ENCODE measurements around the gene NBEAL2. TPM values are rescaled to one million over a fixed set of nuclear protein-coding genes. Genes with fewer than 3 reads are reported as not detected.

NBEAL2 gene
- total and polyA plus RNA-seq, 2 of the 8 experiments (the other 6 are each of a cell fraction or from before 2014, with no cell fraction given): 27.3 to 46.9 TPM

DNA sequence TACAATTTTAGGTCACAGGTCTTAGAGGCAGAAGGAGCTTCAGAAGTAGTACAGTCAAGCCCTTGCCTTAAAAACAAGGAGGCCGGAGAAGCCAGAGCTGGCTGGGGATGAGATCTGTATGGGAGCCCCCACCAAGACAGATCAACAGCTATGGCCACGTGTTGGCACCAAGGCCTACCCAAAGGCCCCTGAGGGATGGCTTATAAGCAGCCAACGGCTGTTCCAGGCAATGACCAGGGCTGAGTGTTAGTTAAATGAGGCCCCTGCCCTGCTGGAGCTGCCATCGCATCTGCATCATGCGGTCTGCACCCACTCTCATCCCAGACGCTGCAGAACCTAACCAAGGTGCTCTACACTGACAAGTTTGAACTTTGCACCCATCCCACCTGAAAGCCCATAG is 46.2 kb upstream of the NBEAL2 start (continued):
- no peak for TF ChIP-seq BRCA1 (IDR thresholded peaks at IDR 0.05; ENCODE audit: low read depth, low read length)
- TF ChIP-seq, protein P1, sequence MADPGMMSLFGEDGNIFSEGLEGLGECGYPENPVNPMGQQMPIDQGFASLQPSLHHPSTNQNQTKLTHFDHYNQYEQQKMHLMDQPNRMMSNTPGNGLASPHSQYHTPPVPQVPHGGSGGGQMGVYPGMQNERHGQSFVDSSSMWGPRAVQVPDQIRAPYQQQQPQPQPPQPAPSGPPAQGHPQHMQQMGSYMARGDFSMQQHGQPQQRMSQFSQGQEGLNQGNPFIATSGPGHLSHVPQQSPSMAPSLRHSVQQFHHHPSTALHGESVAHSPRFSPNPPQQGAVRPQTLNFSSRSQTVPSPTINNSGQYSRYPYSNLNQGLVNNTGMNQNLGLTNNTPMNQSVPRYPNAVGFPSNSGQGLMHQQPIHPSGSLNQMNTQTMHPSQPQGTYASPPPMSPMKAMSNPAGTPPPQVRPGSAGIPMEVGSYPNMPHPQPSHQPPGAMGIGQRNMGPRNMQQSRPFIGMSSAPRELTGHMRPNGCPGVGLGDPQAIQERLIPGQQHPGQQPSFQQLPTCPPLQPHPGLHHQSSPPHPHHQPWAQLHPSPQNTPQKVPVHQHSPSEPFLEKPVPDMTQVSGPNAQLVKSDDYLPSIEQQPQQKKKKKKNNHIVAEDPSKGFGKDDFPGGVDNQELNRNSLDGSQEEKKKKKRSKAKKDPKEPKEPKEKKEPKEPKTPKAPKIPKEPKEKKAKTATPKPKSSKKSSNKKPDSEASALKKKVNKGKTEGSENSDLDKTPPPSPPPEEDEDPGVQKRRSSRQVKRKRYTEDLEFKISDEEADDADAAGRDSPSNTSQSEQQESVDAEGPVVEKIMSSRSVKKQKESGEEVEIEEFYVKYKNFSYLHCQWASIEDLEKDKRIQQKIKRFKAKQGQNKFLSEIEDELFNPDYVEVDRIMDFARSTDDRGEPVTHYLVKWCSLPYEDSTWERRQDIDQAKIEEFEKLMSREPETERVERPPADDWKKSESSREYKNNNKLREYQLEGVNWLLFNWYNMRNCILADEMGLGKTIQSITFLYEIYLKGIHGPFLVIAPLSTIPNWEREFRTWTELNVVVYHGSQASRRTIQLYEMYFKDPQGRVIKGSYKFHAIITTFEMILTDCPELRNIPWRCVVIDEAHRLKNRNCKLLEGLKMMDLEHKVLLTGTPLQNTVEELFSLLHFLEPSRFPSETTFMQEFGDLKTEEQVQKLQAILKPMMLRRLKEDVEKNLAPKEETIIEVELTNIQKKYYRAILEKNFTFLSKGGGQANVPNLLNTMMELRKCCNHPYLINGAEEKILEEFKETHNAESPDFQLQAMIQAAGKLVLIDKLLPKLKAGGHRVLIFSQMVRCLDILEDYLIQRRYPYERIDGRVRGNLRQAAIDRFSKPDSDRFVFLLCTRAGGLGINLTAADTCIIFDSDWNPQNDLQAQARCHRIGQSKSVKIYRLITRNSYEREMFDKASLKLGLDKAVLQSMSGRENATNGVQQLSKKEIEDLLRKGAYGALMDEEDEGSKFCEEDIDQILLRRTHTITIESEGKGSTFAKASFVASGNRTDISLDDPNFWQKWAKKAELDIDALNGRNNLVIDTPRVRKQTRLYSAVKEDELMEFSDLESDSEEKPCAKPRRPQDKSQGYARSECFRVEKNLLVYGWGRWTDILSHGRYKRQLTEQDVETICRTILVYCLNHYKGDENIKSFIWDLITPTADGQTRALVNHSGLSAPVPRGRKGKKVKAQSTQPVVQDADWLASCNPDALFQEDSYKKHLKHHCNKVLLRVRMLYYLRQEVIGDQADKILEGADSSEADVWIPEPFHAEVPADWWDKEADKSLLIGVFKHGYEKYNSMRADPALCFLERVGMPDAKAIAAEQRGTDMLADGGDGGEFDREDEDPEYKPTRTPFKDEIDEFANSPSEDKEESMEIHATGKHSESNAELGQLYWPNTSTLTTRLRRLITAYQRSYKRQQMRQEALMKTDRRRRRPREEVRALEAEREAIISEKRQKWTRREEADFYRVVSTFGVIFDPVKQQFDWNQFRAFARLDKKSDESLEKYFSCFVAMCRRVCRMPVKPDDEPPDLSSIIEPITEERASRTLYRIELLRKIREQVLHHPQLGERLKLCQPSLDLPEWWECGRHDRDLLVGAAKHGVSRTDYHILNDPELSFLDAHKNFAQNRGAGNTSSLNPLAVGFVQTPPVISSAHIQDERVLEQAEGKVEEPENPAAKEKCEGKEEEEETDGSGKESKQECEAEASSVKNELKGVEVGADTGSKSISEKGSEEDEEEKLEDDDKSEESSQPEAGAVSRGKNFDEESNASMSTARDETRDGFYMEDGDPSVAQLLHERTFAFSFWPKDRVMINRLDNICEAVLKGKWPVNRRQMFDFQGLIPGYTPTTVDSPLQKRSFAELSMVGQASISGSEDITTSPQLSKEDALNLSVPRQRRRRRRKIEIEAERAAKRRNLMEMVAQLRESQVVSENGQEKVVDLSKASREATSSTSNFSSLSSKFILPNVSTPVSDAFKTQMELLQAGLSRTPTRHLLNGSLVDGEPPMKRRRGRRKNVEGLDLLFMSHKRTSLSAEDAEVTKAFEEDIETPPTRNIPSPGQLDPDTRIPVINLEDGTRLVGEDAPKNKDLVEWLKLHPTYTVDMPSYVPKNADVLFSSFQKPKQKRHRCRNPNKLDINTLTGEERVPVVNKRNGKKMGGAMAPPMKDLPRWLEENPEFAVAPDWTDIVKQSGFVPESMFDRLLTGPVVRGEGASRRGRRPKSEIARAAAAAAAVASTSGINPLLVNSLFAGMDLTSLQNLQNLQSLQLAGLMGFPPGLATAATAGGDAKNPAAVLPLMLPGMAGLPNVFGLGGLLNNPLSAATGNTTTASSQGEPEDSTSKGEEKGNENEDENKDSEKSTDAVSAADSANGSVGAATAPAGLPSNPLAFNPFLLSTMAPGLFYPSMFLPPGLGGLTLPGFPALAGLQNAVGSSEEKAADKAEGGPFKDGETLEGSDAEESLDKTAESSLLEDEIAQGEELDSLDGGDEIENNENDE (IDR thresholded peaks at IDR 0.05; ENCODE audit: insufficient replicate concordance, low read length): no peak
- TF ChIP-seq, protein P2, sequence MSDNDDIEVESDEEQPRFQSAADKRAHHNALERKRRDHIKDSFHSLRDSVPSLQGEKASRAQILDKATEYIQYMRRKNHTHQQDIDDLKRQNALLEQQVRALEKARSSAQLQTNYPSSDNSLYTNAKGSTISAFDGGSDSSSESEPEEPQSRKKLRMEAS (IDR thresholded peaks at IDR 0.05): no peak
